Panc1 (cell line): ENCODE data around the gene FSTL5.

Source experiments
- CTCF ChIP-seq: fragments of 450-650 bp; IDR thresholded peaks from 2 replicates; pipeline ENCODE4 v1.5.1; 2017; ENCODE audit warnings: mild to moderate bottlenecking
- POLR2AphosphoS5 ChIP-seq: IDR thresholded peaks from 2 replicates; pipeline ENCODE4 v1.6.1; 2012; ENCODE audit warnings: mild to moderate bottlenecking, low read depth, low read length, moderate library complexity
- REST ChIP-seq, 2 experiments: IDR thresholded peaks; 2 replicates each; pipeline ENCODE4 v1.6.1; 2011 to 2012; ENCODE audit warnings: low read depth in 2 of 2, control low read depth in 1 of 2, low read length in 1 of 2, mild to moderate bottlenecking in 1 of 2, moderate library complexity in 1 of 2; ENCODE audit not compliant: insufficient read depth in 1 of 2
- SIN3A ChIP-seq: IDR thresholded peaks from 2 replicates; pipeline ENCODE4 v1.6.1; 2012; ENCODE audit warnings: low read depth, mild to moderate bottlenecking, low read length, moderate library complexity, borderline replicate concordance; ENCODE audit not compliant: insufficient read depth
- TCF7L2 ChIP-seq: IDR thresholded peaks from 2 replicates; pipeline ENCODE4 v1.6.1; 2011; ENCODE audit warnings: mild to moderate bottlenecking, low read depth, low read length, inconsistent platforms

- TF ChIP-seq CTCF (no peak), SIN3A (no peak), REST (IDR thresholded peaks at IDR 0.05; ENCODE audit: insufficient read depth in 1 of 2, low read depth in 2 of 2, low read length in 1 of 2) (no peak), TCF7L2 (no peak), POLR2AphosphoS5 (no peak)
Measured at GRCh38 chr4:161442921-161443320, 720.9 kb downstream of the FSTL5 start.
